SJSA1 (cell line): ENCODE data around the gene MRPL1. TPM values are rescaled to one million over a fixed set of nuclear protein-coding genes. Genes with fewer than 3 reads are reported as not detected.
"Not testable (repeated sequence)": the region's sequence is repeated elsewhere in the genome, so short reads cannot be mapped to it uniquely, and the experiment has no call there.

Source experiments
- DNase-seq, 2 experiments: peaks; one replicate each; pipeline ENCODE4 v3.0.0-alpha.2; 2015 to 2020; ENCODE audit warnings: low spot score in 2 of 2, low read depth in 1 of 2
- H3K27ac ChIP-seq: fragments of 250-450 bp; sonication (Bioruptor Pico); 2 replicates; pipeline ENCODE4 v1.5.1; 2020; ENCODE audit warnings: mild to moderate bottlenecking, moderate library complexity
- H3K27me3 ChIP-seq: fragments of 250-450 bp; sonication (Bioruptor Pico); replicated peaks from 2 replicates; pipeline ENCODE4 v1.5.1; 2020; ENCODE audit warnings: mild to moderate bottlenecking, moderate library complexity
- H3K36me3 ChIP-seq: fragments of 250-450 bp; sonication (Bioruptor Pico); 2 replicates; pipeline ENCODE4 v1.5.1; 2020; ENCODE audit warnings: mild to moderate bottlenecking
- H3K4me1 ChIP-seq: fragments of 250-450 bp; sonication (Bioruptor Pico); replicated peaks from 2 replicates; pipeline ENCODE4 v1.6.1; 2021; ENCODE audit warnings: mild to moderate bottlenecking
- H3K4me3 ChIP-seq: fragments of 250-450 bp; sonication (Bioruptor Pico); 2 replicates; pipeline ENCODE4 v1.5.1; 2020; ENCODE audit warnings: mild to moderate bottlenecking
- H3K9me3 ChIP-seq: fragments of 250-450 bp; sonication (Bioruptor Pico); replicated peaks from 2 replicates; pipeline ENCODE4 v1.5.1; 2020; ENCODE audit warnings: mild to moderate bottlenecking
- total RNA-seq: library from RNA; depleted of rRNA; stranded (reverse); fragments of >200 nt; shearing (Covaris generic); gene quantifications from 2 replicates; pipeline ENCODE4 v1.2.3, GENCODE V29; 2014

The MRPL1 gene
- total RNA-seq, 1 experiment from 2014 or later, result 42.4 TPM

- Histone ChIP-seq H3K9me3 (no peaks in the 10 kb centered on the region), H3K4me3 (no peak overlapping the region), H3K27me3 (0 out of 2 replicates have a peak, but pooled peaks cover 7% of the 10 kb centered on the region), H3K27ac (no peak overlapping the region), H3K36me3 (no peaks in the 10 kb centered on the region), H3K4me1 (no peaks in the 10 kb centered on the region)
- no peak for DNase-seq
Observed at GRCh38 chr4:77833126-77833724, 29.4 kb upstream of the MRPL1 start.

GRCh38 chr4:77834403-77834802 lies 28.2 kb upstream of the MRPL1 start:
- Histone ChIP-seq H3K27ac (no peak overlapping the region), H3K4me1 (no peaks in the 10 kb centered on the region), H3K9me3 (no peaks in the 10 kb centered on the region), H3K36me3 (no peaks in the 10 kb centered on the region), H3K27me3 (0 out of 2 replicates have a peak, but pooled peaks cover 3% of the 10 kb centered on the region), H3K4me3 (no peak overlapping the region)
- DNase-seq, result no peak

- H3K4me1 ChIP-seq, result no peaks in the 10 kb centered on the region
- no peak for DNase-seq
- no peak overlapping the region for H3K27ac ChIP-seq
- H3K27me3 ChIP-seq, result no peaks in the 10 kb centered on the region
- no peaks in the 10 kb centered on the region for H3K36me3 ChIP-seq
- no peaks in the 10 kb centered on the region for H3K9me3 ChIP-seq
- H3K4me3 ChIP-seq, result no peak overlapping the region
Observed at GRCh38 chr4:77843628-77844027, 19.0 kb upstream of the MRPL1 start.

GRCh38 chr4:77844363-77844762 lies 18.3 kb upstream of the MRPL1 start:
- H3K27ac ChIP-seq, result no peak overlapping the region

GRCh38 chr4:77845400-77845799 lies 17.2 kb upstream of the MRPL1 start:
- no peak for DNase-seq
- H3K9me3 ChIP-seq, result no peaks in the 10 kb centered on the region
- H3K36me3 ChIP-seq, result no peaks in the 10 kb centered on the region
- no peaks in the 10 kb centered on the region for H3K4me1 ChIP-seq
- H3K27ac ChIP-seq, result no peak overlapping the region
- H3K27me3 ChIP-seq, result no peaks in the 10 kb centered on the region
- H3K4me3 ChIP-seq, result no peak overlapping the region

More at GRCh38 chr4:77844363-77844762, 18.3 kb upstream of the MRPL1 start:
- Histone ChIP-seq H3K9me3 (no peaks in the 10 kb centered on the region), H3K36me3 (no peaks in the 10 kb centered on the region), H3K4me3 (no peak overlapping the region), H3K4me1 (no peaks in the 10 kb centered on the region), H3K27me3 (no peaks in the 10 kb centered on the region)
- no peak for DNase-seq

- no peak for DNase-seq
- Histone ChIP-seq H3K27ac (no peak overlapping the region), H3K27me3 (no peaks in the 10 kb centered on the region), H3K4me3 (no peak overlapping the region), H3K9me3 (no peaks in the 10 kb centered on the region), H3K4me1 (no peaks in the 10 kb centered on the region), H3K36me3 (no peaks in the 10 kb centered on the region)
Observed at GRCh38 chr4:77845929-77846328, 16.7 kb upstream of the MRPL1 start.

- Histone ChIP-seq H3K27ac (no peak overlapping the region), H3K4me1 (no peaks in the 10 kb centered on the region), H3K27me3 (no peaks in the 10 kb centered on the region), H3K4me3 (no peak overlapping the region), H3K9me3 (no peaks in the 10 kb centered on the region), H3K36me3 (no peaks in the 10 kb centered on the region)
- DNase-seq, result no peak
Observed at GRCh38 chr4:77848508-77848907, 14.1 kb upstream of the MRPL1 start.

GRCh38 chr4:77849278-77849965 lies 13.2 kb upstream of the MRPL1 start:
- Histone ChIP-seq H3K36me3 (no peaks in the 10 kb centered on the region), H3K27me3 (no peaks in the 10 kb centered on the region), H3K27ac (no peak overlapping the region), H3K9me3 (no peaks in the 10 kb centered on the region), H3K4me1 (no peaks in the 10 kb centered on the region), H3K4me3 (no peak overlapping the region)
- DNase-seq, result no peak

GRCh38 chr4:77852892-77853495 lies 9.6 kb upstream of the MRPL1 start:
- H3K4me1 ChIP-seq, result no peaks in the 10 kb centered on the region
- H3K27ac ChIP-seq, result no peak overlapping the region
- H3K4me3 ChIP-seq, result no peak overlapping the region
- no peaks in the 10 kb centered on the region for H3K27me3 ChIP-seq
- H3K36me3 ChIP-seq, result no peaks in the 10 kb centered on the region
- H3K9me3 ChIP-seq, result no peaks in the 10 kb centered on the region
- DNase-seq, result no peak

GRCh38 chr4:77854431-77855111 lies 8.1 kb upstream of the MRPL1 start:
- Histone ChIP-seq H3K4me1 (no peaks in the 10 kb centered on the region), H3K27ac (no peak overlapping the region), H3K4me3 (no peak overlapping the region), H3K36me3 (no peaks in the 10 kb centered on the region), H3K9me3 (no peaks in the 10 kb centered on the region), H3K27me3 (no peaks in the 10 kb centered on the region)
- no peak for DNase-seq

- H3K36me3 ChIP-seq, result no peaks in the 10 kb centered on the region
- no peak for DNase-seq
- H3K9me3 ChIP-seq, result no peaks in the 10 kb centered on the region
- H3K4me3 ChIP-seq, result no peak overlapping the region
- no peaks in the 10 kb centered on the region for H3K27me3 ChIP-seq
- no peaks in the 10 kb centered on the region for H3K4me1 ChIP-seq
- no peak overlapping the region for H3K27ac ChIP-seq
Observed at GRCh38 chr4:77856152-77856551, 6.5 kb upstream of the MRPL1 start.

GRCh38 chr4:77859256-77859655 lies 3.4 kb upstream of the MRPL1 start:
- Histone ChIP-seq H3K4me3 (no peak overlapping the region), H3K4me1 (peaks cover 6% of the 10 kb centered on the region), H3K27ac (no peak overlapping the region), H3K36me3 (no peaks in the 10 kb centered on the region), H3K27me3 (no peaks in the 10 kb centered on the region), H3K9me3 (no peaks in the 10 kb centered on the region)
- no peak for DNase-seq

- Histone ChIP-seq H3K27ac (peak overlapping the region; percentile 94), H3K27me3 (no peaks in the 10 kb centered on the region), H3K4me3 (peak overlapping the region; percentile 51), H3K36me3 (peaks cover 6% of the 10 kb centered on the region), H3K4me1 (peaks cover 6% of the 10 kb centered on the region), H3K9me3 (no peaks in the 10 kb centered on the region)
- DNase-seq, result no peak
Observed at GRCh38 chr4:77861495-77861894, 1.1 kb upstream of the MRPL1 start.

- 0 out of 2 replicates have a peak overlapping the region, but pooled peaks have one; percentile 94 for H3K27ac ChIP-seq
Observed at GRCh38 chr4:77863341-77863740, 711 bp downstream of the MRPL1 start.

More at GRCh38 chr4:77863341-77863740, 711 bp downstream of the MRPL1 start:
- H3K4me3 ChIP-seq, result peak overlapping the region; percentile 51
- peaks cover 11% of the 10 kb centered on the region for H3K36me3 ChIP-seq
- DNase-seq, H3K4me1 ChIP-seq, H3K9me3 ChIP-seq, H3K27me3 ChIP-seq: not testable (repeated sequence)
